DMS79 treated with DMSO at 0.1 percent for 48 hours (cell line): ENCODE data around the gene KCNMA1.

Experiments used
- DNase-seq: peaks from one replicate; lab custom pipeline; 2025; lab: John Stamatoyannopoulos, UW

Gene KCNMA1

GRCh38 chr10:77177589-77177988, 460.0 kb downstream of the KCNMA1 start:
- no peak for DNase-seq

DNA sequence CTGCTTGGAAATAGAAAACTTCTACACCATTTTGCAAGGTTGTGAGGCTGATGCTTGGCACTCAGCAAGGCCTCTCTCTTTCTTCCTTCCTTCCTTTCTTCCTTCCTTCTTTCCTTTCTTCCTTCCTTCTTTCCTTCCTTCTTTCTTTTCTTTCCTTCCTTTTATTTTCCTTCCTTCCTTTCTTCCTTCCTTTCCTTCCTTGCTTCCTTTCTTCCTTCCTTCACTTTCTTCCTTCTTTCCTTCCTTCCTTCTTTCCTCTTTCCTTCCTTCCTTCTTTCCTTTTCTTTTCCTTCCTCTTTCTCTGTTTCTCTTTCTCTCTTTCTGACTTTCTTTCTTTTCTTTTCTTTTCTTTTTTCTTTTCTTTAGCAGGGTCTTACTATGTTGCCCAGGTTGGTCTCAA, 460.4 kb downstream of the KCNMA1 start:
- no peak for DNase-seq

GRCh38 chr10:77176232-77176631, 461.4 kb downstream of the KCNMA1 start:
- no peak for DNase-seq

DNA sequence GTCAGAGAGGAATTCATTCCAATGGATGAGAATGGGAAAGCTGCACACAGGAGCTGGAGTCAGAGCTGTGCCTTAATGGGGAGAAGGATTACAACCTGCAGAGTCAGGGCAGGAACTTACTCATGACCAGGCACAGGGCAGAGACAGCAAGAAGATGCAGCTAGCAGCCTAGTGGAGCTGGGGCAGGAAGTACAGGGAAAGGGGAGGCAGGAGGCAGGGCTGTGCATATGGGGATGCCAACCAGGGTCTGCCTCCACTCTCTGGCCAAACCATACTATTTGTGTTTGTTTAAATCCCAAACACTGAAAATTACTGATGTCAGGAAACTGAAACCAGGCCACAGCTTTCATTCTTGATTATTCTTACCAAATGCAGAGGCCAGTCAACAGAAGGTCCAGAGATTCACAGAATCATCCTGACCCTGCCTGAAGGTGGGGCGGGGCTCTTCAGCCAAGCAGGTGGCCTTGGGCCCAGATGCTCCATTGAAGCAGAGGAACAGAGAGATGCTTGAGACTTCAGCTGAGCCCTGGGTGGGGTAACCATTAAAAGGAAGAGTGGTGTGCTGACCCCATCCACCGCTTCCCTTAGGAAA, 461.9 kb downstream of the KCNMA1 start:
- DNase-seq = no peak

GRCh38 chr10:77173615-77174461, 463.8 kb downstream of the KCNMA1 start:
- DNase-seq = peak; percentile 59

- no peak for DNase-seq
These were observed 465.5 kb downstream of the KCNMA1 start for GRCh38 chr10:77172086-77172485.

GRCh38 chr10:77168861-77169260, 468.7 kb downstream of the KCNMA1 start:
- no peak for DNase-seq

GRCh38 chr10:77168161-77168560, 469.4 kb downstream of the KCNMA1 start:
- DNase-seq = no peak

DNA sequence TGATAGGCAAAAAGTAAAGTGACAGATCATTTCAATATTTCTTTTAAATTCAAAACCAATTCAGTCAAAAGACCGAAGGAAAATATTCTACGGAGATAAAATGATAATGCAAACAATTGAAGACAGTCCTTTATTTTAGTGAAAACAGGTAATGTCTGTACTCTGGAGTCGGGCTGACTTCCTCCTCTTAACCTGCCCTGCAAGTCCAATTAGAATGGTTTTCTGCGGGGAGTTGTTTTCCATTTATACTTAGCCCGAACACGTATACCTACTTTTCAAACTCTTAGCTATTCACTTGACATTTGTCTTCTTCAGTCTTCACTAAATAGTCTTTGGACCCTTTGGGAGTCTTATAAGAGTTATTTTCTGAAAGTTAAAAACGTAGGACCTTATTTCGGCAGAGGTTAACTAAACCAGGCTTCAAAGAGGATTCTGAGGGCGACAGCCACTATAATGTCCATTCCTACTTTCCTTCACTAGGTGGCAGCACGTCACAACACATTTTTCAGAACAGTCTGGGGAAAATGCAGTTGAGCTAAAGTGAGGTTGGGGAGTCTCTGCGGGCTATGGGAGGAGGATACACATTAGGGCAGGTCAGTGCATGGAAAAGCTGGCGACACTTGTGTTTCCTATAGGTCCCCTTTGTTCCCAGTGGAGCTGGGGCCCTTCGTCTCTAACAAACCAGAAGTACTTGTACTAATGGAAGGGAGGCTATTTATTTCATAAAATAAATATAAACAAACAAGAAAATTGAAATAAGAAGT, 472.0 kb downstream of the KCNMA1 start:
- peak; percentile 64 for DNase-seq

GRCh38 chr10:77164616-77165311, 472.8 kb downstream of the KCNMA1 start:
- DNase-seq = no peak

GRCh38 chr10:77163670-77164348, 473.8 kb downstream of the KCNMA1 start:
- DNase-seq = no peak

DNA sequence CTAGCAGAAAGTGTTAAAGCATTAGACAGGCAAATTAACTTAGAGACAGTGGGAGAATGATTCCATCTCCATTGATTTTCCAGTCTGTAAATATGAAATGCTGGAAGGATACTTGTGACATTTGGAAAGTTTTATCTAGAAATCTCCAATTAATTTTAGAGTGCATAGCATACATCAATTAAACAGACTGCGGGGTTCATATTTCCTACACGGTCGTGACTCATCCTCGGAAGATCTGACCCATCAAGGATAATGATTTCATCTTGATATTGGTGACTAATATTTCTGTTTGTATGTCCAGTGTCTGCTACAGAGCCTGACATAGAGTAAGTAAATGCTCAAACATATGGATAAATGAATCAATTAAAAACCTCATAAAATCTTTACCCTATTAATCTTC, 474.9 kb downstream of the KCNMA1 start:
- DNase-seq = no peak

DNA sequence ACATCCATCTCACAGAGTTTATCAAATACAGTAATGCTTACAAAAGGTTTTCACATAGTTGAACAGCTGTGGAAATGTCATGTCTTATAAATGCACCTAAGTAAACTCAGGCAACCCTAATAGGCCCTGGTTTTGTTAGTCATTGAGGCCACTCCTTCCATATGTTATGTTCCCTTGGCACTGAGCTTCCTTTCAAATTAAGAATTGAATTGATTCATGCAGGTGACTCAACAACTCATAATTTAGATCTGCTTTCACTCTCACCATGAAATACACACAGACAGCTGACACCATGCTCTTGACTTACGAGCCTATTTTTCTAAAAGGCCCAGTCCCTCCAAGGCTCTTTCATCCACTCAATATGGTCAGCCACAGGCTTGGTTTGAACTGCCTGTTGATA, 476.9 kb downstream of the KCNMA1 start:
- DNase-seq = peak; percentile 14

DNA sequence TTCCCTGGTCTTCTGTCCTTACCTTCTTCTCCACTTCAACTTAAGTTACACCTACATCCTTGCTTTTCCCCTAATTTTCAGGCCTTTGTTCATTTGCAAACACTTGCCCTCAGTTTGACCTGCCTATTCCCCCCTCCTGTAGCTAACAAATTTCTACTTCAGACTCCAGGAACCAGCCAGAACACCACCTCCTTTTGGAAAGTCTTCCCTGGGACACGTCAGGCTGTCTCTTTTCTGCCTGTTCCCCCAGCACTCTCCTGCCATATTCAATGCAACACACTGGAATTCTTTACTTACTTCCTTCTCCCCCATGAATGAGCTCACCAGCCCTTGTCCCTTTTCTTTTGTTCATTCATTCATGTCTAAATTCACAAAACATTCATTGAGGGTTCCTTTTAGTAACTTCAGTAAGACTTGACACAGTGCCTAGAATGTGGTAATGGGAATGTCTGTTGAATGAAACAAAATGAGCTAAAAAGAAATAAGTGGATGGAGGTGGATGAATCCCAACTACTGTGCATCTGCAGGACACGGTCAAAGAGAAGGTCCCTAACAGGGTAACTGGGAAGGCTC, 478.0 kb downstream of the KCNMA1 start:
- DNase-seq = no peak

GRCh38 chr10:77158666-77159065, 478.9 kb downstream of the KCNMA1 start:
- DNase-seq = no peak

DNA sequence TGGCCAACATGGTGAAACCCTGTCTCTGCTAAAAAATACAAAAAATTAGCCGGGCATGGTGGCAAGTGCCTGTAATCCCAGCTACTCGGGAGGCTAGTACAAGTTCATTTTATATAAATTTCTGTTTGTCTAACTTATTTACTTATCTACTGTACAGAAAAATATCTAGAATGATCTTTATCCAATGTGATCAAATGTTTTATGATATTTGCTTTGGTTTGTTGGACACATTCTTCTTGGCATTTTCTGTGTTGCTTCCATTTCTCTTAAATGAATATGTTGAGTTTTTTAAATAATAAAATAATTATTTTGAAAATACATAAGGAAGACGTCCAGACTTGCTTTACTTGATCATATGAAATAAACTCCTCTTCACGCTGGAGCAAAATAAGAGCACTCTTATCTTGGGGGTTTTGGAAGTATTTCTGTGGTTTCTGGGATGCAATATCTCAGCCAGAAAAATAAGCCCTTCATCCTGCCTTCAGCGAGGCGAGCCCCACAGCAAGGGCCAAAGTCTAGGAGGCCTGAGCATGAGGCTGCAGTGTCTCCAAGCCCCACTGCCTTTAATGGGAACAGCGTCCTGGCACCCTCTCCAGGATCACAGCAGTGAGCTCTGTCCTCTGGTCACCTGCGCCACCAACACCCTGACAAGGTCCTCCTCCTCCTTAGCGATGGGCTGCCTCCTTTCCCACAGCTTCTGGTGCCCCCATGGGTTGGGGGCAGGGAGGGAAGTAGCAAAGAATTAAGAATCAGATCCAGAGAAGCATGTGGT, 480.2 kb downstream of the KCNMA1 start:
- DNase-seq = no peak

GRCh38 chr10:77156406-77156879, 481.2 kb downstream of the KCNMA1 start:
- DNase-seq = no peak

GRCh38 chr10:77152256-77152655, 485.4 kb downstream of the KCNMA1 start:
- no peak for DNase-seq

GRCh38 chr10:77151408-77151807, 486.2 kb downstream of the KCNMA1 start:
- no peak for DNase-seq

- DNase-seq = no peak
These were observed 487.9 kb downstream of the KCNMA1 start for GRCh38 chr10:77149706-77150105.
